ENCODE measurements around the gene WWC1.
"Not testable (repeated sequence)": the region's sequence is repeated elsewhere in the genome, so short reads cannot be mapped to it uniquely, and the experiment has no call there.

The WWC1 gene

DNA sequence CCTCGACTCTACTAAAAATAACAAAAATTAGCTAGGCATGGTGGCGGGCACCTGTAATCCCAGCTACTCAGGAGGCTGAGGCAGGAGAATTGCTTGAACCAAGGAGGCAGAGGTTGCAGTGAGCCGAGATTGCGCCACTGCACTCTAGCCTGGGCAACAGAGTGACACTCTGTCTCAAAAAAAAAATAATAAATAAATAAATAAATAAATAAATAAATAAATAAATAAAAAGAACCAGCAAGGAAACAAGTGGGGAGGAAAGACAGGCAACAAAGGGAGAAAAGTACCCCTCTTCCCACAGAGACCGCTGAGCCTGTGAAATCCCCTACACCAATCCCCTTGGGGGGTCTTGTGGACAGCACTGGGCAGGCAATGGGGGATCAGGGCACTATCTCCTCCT, 4.6 kb upstream of the WWC1 start:
- not testable (repeated sequence) for DNase-seq

DNA sequence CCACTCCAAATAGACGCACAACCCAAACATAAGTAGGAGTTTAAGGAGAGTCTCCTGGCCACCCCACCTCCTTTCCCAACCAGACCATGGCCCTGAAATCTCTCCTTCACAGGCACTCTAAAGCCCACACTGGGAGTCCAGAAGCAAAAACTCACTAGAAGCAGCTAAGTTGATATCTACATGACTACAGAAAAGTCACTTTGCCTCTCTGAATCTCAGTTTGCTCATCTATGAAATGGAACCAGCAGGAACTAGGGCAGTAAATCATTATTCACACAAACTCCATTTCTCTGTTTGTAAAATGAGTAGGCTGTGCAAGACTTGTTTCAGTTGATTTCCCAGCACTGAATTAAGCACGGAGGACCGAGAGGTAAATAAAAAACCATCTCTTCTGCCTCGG, 4.1 kb upstream of the WWC1 start:
- no peak for DNase-seq

- DNase-seq: no peak
These were observed 2.8 kb upstream of the WWC1 start for GRCh38 chr5:168288349-168289245.

DNA sequence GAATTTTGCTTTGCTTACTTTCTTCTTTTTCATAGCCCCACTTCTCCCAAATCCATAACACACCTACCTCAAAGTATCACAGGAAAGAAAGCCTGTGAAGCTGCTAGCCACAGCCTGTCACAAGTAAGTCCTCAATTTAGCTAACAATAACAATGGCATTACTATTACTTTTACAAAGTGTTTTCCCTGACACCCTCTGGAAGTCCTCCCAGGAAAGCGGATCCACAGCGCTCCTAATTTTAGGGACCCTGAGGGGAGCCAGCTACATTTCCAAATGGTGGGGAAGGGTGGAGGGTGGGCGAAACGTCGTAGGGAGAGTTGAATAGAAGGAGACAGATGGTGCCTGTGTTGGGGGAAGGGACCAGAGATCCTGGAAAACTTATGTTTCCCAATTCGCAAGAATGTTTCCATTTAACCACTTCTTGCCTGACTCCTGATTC, 523 bp upstream of the WWC1 start:
- no peak for DNase-seq

- DNase-seq: no peak
These were observed 730 bp downstream of the WWC1 start for GRCh38 chr5:168291964-168292785.

DNA sequence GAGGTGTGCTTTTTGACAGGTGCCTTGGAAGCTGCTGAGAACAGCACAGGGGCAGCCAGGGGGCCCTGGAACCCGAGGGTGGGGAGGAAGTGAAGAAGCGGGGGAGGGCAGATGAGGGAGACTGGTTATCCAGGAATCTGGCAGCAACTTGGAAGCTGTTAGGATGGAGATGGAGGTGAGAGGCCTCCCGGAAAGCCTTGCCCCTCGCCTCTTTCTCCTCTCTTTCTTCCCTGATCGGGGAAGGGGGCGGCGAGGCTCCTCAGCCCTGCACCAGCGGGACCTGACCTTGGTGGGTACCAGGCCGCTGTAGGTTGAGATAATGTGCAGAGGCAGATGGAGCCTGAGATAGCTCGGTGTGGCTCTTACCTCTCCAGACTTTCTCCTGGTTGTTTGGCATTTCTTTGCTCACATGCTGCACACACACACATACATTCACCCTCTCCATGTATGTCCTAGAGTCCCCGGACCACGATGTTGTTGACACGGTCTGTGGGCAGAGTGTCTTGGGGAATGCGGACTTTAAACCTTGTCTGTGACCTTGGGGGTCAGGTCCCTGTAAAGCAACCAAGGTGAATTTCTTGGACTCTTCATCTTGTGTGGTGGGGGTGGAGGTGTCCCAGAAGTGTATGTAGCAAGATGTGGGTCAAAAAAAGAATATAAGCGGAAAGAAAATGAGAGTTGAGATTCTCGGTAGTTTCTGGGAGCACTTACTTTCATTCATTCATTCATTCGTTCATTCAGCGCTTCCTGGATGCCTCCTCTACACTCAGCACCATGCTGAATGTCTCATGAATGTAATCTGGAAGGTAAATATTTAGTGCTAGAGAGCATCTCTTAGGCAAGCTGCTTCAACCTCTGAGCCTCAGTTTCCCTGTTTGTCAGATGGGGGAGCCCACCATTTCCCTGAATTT, 1.6 kb downstream of the WWC1 start:
- no peak for DNase-seq

DNA sequence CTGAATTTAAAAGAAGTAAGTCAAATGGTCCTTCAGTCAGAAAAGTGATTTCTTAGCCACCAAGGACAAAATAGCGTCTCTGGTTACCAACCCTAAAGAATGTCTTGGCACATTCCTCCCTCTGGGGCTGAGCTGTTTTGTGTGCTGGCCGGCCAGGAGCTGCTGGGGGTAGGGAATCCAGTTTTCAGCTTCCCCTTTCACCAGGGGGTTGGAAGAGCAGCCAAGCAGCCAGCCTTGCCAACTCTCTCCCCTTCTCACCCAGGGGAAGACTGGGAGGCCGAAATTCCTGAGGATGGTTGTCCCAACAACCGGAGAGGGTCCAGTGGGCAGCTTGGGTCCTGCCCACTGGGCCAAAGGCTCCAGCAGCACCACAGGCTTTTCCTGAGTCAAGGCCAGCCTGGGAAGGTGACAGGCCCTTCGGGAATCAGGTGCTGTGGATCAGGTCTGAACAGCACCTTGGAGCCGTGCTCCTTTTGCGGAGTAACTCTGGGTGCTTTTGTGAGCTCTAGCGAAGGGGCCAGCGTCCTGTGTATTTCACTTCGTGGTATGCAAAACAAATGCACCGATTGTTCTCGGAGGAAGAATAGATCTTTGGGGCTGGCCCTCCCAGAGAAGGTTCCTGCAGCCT, 4.2 kb downstream of the WWC1 start:
- no peak for DNase-seq

- no peak for DNase-seq
These were observed 5.2 kb downstream of the WWC1 start for GRCh38 chr5:168296682-168297081.

- no peak for DNase-seq
These were observed 7.5 kb downstream of the WWC1 start for GRCh38 chr5:168298949-168299348.

- DNase-seq: no peak
These were observed 7.9 kb downstream of the WWC1 start for GRCh38 chr5:168299372-168299771.

- DNase-seq: no peak
These were observed 9.1 kb downstream of the WWC1 start for GRCh38 chr5:168300326-168301182.

DNA sequence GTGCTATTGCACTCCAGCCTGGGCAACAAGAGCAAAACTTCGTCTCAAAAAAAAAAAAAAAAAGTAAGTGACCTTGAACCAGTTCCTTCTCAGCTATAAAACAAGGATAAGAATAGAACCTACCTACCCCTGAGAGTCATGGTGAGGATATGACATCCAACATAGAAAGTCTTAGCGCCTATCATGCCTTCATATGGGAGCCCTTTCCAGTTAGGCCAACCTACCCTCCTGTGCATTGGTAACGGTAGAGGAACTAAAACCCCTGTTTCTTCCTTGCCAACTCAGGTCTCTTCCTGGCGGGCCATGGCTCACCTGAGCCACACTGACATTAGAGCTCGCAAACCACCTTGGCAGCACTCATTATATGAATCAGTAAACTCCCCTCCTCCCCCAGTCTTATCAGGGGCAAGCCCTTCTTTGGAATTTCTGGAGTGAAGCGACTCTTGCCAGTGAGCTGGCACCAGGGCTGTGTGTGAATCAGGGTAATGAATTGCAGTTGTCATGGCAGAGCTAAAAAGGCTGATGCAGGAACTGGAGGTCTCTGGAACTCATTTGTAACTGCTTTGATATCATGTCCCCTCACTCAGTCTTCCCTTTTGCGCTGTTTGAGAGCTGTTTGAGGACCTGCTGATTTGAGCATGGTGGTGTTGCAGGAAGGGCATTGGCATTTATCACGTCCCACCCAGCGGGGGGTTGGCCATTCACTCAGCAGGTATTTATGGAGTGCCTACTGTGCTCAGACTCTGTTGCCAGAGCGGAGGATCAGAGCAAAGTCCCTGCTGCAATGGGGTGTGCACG, 10.3 kb downstream of the WWC1 start:
- DNase-seq: no peak

- no peak for DNase-seq
These were observed 11.3 kb downstream of the WWC1 start for GRCh38 chr5:168302785-168303184.

GRCh38 chr5:168303393-168304025, 12.1 kb downstream of the WWC1 start:
- DNase-seq: no peak

DNA sequence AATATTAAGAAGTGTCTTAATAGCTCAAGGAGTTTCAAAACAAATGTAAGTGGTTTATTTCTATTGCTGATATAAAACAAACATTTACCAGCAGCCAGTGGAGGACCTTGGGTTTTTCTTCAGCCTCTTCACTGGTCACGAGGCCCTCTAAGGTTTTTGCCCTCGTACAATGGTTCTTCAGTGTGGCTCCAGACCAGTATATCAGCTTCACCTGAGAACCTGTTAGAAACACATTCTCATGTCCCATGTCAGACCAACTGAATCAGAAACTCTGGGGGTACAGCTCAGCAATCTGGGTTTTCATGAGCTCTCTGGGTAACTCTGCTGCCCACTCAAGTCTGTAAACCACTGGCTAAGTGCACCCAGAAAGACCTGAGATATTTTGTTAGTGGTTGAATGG, 12.9 kb downstream of the WWC1 start:
- no peak for DNase-seq

- no peak for DNase-seq
These were observed 13.8 kb downstream of the WWC1 start for GRCh38 chr5:168305281-168305680.

- no peak for DNase-seq
These were observed 15.6 kb downstream of the WWC1 start for GRCh38 chr5:168307022-168307421.

- no peak for DNase-seq
These were observed 16.6 kb downstream of the WWC1 start for GRCh38 chr5:168307925-168308584.

DNA sequence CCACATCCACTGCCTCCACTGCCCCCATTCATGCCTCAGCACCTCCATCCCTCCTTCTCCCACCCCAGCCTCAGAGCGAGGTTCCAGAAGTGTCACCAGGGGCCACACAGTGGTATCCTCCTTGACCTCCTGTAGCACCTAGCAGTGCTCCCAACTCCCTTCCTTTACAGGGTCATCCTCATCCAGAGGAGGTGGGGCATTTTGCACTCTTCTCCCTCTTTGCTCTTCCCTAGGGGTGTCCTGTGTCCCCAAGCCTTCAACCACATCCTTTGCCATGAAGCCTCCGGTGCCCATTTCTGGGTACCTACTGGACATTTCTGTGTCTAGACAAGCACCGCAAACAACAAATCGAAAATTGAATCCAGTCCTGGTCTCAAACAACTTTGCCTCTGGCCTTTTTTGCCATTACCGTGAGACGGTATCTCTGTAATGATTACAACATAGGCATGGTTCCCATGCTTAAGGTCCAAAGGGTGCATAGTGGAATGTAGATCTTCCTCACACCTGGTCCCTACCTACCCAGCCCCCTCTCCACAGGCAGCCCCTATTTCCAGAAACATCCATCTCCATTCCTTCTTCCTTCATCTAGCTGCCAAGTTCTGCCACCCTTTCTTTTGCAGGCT, 17.6 kb downstream of the WWC1 start:
- no peak for DNase-seq
